HepG2 (cell line): Measurements from ENCODE around the gene MISP3. TPM values are rescaled to one million over a fixed set of nuclear protein-coding genes. Genes with fewer than 3 reads are reported as not detected.

ENCODE experiments used
- FOXK1 ChIP-seq: sonication (generic); formaldehyde crosslinking; IDR thresholded peaks from 2 replicates; pipeline ENCODE4 v1.4.0; 2020; ENCODE audit warnings: low read depth, missing genetic modification reagents, borderline replicate concordance
- KLF11 ChIP-seq: IDR thresholded peaks from 2 replicates; pipeline ENCODE4 v1.6.1; 2016; ENCODE audit warnings: missing compliant biosample characterization
- NFE2L2 ChIP-seq: fragments of 150-350 bp; IDR thresholded peaks from 2 replicates; pipeline ENCODE4 v1.6.1; 2014; ENCODE audit warnings: low read length
- NR2F1 ChIP-seq, 2 experiments: fragments of 450-650 bp in 1 of 2; formaldehyde crosslinking in 1 of 2; IDR thresholded peaks; 2 replicates each; pipeline versions ENCODE4 v1.5.0 to v1.6.1; 2016 to 2020; ENCODE audit warnings: mild to moderate bottlenecking in 1 of 2, missing compliant biosample characterization in 1 of 2, missing genetic modification reagents in 1 of 2, moderate library complexity in 1 of 2
- RARG ChIP-seq: sonication (generic); formaldehyde crosslinking; IDR thresholded peaks from 2 replicates; pipeline ENCODE4 v1.4.0; 2020; ENCODE audit warnings: low read depth, mild to moderate bottlenecking, missing genetic modification reagents
- RFXANK ChIP-seq: IDR thresholded peaks from 2 replicates; pipeline ENCODE4 v1.6.1; 2016
- ZBTB20 ChIP-seq: sonication (generic); formaldehyde crosslinking; IDR thresholded peaks from 2 replicates; pipeline ENCODE4 v1.8.1; 2023; ENCODE audit warnings: missing genetic modification reagents, low read depth, mild to moderate bottlenecking, borderline replicate concordance
- ZBTB7B ChIP-seq: sonication (generic); formaldehyde crosslinking; IDR thresholded peaks from 2 replicates; pipeline ENCODE4 v1.4.0; 2020; ENCODE audit warnings: missing genetic modification reagents
- ZBTB8A ChIP-seq: sonication (generic); formaldehyde crosslinking; IDR thresholded peaks from 2 replicates; pipeline ENCODE4 v1.4.0; 2020; ENCODE audit warnings: mild to moderate bottlenecking, low read depth, missing genetic modification reagents, borderline replicate concordance
- ZNF17 ChIP-seq: sonication (generic); formaldehyde crosslinking; IDR thresholded peaks from 2 replicates; pipeline ENCODE4 v1.5.0; 2020; ENCODE audit warnings: mild to moderate bottlenecking, missing genetic modification reagents
- ZNF563 ChIP-seq: sonication (generic); formaldehyde crosslinking; IDR thresholded peaks from 2 replicates; pipeline ENCODE4 v1.8.0; 2022; ENCODE audit warnings: mild to moderate bottlenecking, moderate library complexity, missing genetic modification reagents
- ZNF619 ChIP-seq: sonication (generic); formaldehyde crosslinking; IDR thresholded peaks from 2 replicates; pipeline ENCODE4 v1.4.0; 2020; ENCODE audit warnings: mild to moderate bottlenecking, missing genetic modification reagents
- ZNF75D ChIP-seq: sonication (generic); formaldehyde crosslinking; IDR thresholded peaks from 2 replicates; pipeline ENCODE4 v1.8.1; 2023; ENCODE audit warnings: missing genetic modification reagents, mild to moderate bottlenecking, borderline replicate concordance
- ZNF772 ChIP-seq: sonication (generic); formaldehyde crosslinking; IDR thresholded peaks from 2 replicates; pipeline ENCODE4 v1.5.0; 2020; ENCODE audit warnings: mild to moderate bottlenecking, missing genetic modification reagents
- polyA plus RNA-seq, 8 experiments: library from polyadenylated mRNA; depleted of rRNA in 3 of 8; stranded (reverse) in 7 of 8; unstranded in 1 of 8; fragments of >200 nt; fragmentation: Illumina TruSeq in 4 of 8; extraction: Trizol in 4 of 8; gene quantifications; 2 replicates each; pipeline versions ENCODE4 v1.2.1 to v1.2.3, GENCODE V29; 2011 to 2016; ENCODE audit warnings: low read depth in 4 of 8, missing spikeins in 1 of 8, mixed read lengths in 1 of 8; ENCODE audit not compliant: insufficient read depth in 1 of 8
- total RNA-seq, 5 experiments: library from RNA; depleted of rRNA; stranded (reverse); fragments of >200 nt; fragmentation: Illumina TruSeq; extraction: Trizol; gene quantifications; 2 replicates each; pipeline ENCODE4 v1.2.3, GENCODE V29; 2016; ENCODE audit warnings: low read depth in 1 of 5
- TF ChIP-seq, protein P1 (sequence below): sonication (generic); formaldehyde crosslinking; IDR thresholded peaks from 2 replicates; pipeline ENCODE4 v1.4.0; 2020; ENCODE audit warnings: mild to moderate bottlenecking, missing genetic modification reagents
- TF ChIP-seq, protein P2 (sequence below): sonication (generic); formaldehyde crosslinking; IDR thresholded peaks from 2 replicates; pipeline ENCODE4 v1.4.0; 2020; ENCODE audit warnings: mild to moderate bottlenecking, missing genetic modification reagents
- TF ChIP-seq, protein P3 (sequence below): sonication (generic); formaldehyde crosslinking; IDR thresholded peaks from 2 replicates; pipeline ENCODE4 v1.5.1; 2020; ENCODE audit warnings: missing genetic modification reagents, mild to moderate bottlenecking, borderline replicate concordance
- TF ChIP-seq, protein P4 (sequence below): IDR thresholded peaks from 2 replicates; pipeline ENCODE4 v1.6.1; 2018; ENCODE audit warnings: missing genetic modification reagents
- TF ChIP-seq, protein P5 (sequence below): sonication (generic); formaldehyde crosslinking; IDR thresholded peaks from 2 replicates; pipeline ENCODE4 v1.4.0; 2020; ENCODE audit warnings: mild to moderate bottlenecking, low read depth, missing genetic modification reagents
- TF ChIP-seq, protein P6 (sequence below): sonication (generic); formaldehyde crosslinking; IDR thresholded peaks from 2 replicates; pipeline ENCODE4 v1.4.0; 2020; ENCODE audit warnings: missing genetic modification reagents, mild to moderate bottlenecking, borderline replicate concordance

The MISP3 gene
- total and polyA plus RNA-seq, 2 of the 13 experiments (the other 11 are each of a cell fraction or from before 2014, with no cell fraction given): 2.5 to 5.4 TPM

DNA sequence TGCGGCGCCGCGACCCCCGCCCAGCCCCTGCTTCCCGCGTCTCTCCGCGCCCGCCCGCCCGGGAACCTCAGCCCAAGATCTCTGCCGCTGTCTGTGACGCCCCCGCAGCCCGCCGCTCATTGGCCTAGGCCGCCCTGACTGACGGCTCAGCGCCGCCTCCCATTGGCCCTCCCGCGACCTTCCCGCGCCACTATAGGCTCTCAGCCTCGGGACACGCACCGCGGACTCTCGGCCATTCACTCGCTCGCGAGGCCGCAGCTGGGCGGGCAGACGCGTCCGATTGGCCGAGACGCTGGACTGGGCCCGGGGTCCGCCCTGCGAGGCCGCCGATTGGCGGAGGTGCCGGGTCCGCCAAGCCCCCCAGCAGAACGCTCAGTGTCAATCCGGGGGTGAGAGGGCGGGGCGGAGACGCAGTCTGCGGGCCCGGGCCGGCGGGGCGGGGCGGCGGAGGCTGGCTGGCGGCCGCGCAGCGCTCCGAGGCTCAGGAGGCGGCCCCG is 45.1 kb downstream of the MISP3 start, which contains the start of gene PRKACA (continued):
- TF ChIP-seq NFE2L2 (no peak), RARG (no peak), FOXK1 (peak; percentile 28; the same call in 1 of the 2 replicates), ZNF772 (no peak), KLF11 (CRISPR knock-in tag) (no peak), ZNF75D (CRISPR knock-in tag) (no peak), ZBTB7B (peak; percentile 53; the same call in 1 of the 2 replicates), ZNF563 (CRISPR knock-in tag) (no peak), ZBTB8A (no peak), ZBTB20 (CRISPR knock-in tag) (no peak), RFXANK (peak; percentile 75; the same call in 1 of the 2 replicates), ZNF17 (CRISPR knock-in tag) (no peak), ZNF619 (no peak), NR2F1 (CRISPR knock-in tag; IDR thresholded peaks at IDR 0.05) (no peak)
- TF ChIP-seq, protein P1, sequence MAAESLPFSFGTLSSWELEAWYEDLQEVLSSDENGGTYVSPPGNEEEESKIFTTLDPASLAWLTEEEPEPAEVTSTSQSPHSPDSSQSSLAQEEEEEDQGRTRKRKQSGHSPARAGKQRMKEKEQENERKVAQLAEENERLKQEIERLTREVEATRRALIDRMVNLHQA (CRISPR knock-in tag): no peak
- TF ChIP-seq, protein P2, sequence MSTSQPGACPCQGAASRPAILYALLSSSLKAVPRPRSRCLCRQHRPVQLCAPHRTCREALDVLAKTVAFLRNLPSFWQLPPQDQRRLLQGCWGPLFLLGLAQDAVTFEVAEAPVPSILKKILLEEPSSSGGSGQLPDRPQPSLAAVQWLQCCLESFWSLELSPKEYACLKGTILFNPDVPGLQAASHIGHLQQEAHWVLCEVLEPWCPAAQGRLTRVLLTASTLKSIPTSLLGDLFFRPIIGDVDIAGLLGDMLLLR: no peak
- TF ChIP-seq, protein P3, sequence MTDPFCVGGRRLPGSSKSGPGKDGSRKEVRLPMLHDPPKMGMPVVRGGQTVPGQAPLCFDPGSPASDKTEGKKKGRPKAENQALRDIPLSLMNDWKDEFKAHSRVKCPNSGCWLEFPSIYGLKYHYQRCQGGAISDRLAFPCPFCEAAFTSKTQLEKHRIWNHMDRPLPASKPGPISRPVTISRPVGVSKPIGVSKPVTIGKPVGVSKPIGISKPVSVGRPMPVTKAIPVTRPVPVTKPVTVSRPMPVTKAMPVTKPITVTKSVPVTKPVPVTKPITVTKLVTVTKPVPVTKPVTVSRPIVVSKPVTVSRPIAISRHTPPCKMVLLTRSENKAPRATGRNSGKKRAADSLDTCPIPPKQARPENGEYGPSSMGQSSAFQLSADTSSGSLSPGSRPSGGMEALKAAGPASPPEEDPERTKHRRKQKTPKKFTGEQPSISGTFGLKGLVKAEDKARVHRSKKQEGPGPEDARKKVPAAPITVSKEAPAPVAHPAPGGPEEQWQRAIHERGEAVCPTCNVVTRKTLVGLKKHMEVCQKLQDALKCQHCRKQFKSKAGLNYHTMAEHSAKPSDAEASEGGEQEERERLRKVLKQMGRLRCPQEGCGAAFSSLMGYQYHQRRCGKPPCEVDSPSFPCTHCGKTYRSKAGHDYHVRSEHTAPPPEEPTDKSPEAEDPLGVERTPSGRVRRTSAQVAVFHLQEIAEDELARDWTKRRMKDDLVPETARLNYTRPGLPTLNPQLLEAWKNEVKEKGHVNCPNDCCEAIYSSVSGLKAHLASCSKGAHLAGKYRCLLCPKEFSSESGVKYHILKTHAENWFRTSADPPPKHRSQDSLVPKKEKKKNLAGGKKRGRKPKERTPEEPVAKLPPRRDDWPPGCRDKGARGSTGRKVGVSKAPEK (CRISPR knock-in tag): no peak
- TF ChIP-seq, protein P4, sequence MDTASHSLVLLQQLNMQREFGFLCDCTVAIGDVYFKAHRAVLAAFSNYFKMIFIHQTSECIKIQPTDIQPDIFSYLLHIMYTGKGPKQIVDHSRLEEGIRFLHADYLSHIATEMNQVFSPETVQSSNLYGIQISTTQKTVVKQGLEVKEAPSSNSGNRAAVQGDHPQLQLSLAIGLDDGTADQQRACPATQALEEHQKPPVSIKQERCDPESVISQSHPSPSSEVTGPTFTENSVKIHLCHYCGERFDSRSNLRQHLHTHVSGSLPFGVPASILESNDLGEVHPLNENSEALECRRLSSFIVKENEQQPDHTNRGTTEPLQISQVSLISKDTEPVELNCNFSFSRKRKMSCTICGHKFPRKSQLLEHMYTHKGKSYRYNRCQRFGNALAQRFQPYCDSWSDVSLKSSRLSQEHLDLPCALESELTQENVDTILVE (CRISPR knock-in tag): no peak; the same call in 1 of the 2 replicates
- TF ChIP-seq, protein P5, sequence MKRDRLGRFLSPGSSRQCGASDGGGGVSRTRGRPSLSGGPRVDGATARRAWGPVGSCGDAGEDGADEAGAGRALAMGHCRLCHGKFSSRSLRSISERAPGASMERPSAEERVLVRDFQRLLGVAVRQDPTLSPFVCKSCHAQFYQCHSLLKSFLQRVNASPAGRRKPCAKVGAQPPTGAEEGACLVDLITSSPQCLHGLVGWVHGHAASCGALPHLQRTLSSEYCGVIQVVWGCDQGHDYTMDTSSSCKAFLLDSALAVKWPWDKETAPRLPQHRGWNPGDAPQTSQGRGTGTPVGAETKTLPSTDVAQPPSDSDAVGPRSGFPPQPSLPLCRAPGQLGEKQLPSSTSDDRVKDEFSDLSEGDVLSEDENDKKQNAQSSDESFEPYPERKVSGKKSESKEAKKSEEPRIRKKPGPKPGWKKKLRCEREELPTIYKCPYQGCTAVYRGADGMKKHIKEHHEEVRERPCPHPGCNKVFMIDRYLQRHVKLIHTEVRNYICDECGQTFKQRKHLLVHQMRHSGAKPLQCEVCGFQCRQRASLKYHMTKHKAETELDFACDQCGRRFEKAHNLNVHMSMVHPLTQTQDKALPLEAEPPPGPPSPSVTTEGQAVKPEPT: no peak
- TF ChIP-seq, protein P6, sequence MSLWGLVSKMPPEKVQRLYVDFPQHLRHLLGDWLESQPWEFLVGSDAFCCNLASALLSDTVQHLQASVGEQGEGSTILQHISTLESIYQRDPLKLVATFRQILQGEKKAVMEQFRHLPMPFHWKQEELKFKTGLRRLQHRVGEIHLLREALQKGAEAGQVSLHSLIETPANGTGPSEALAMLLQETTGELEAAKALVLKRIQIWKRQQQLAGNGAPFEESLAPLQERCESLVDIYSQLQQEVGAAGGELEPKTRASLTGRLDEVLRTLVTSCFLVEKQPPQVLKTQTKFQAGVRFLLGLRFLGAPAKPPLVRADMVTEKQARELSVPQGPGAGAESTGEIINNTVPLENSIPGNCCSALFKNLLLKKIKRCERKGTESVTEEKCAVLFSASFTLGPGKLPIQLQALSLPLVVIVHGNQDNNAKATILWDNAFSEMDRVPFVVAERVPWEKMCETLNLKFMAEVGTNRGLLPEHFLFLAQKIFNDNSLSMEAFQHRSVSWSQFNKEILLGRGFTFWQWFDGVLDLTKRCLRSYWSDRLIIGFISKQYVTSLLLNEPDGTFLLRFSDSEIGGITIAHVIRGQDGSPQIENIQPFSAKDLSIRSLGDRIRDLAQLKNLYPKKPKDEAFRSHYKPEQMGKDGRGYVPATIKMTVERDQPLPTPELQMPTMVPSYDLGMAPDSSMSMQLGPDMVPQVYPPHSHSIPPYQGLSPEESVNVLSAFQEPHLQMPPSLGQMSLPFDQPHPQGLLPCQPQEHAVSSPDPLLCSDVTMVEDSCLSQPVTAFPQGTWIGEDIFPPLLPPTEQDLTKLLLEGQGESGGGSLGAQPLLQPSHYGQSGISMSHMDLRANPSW (CRISPR knock-in tag): no peak
